ENCODE data around the gene LANCL2. TPM values are rescaled to one million over a fixed set of nuclear protein-coding genes. Genes with fewer than 3 reads are reported as not detected.

LANCL2 gene
- total RNA-seq, 1 experiment from 2014 or later, result 18.5 TPM

DNA sequence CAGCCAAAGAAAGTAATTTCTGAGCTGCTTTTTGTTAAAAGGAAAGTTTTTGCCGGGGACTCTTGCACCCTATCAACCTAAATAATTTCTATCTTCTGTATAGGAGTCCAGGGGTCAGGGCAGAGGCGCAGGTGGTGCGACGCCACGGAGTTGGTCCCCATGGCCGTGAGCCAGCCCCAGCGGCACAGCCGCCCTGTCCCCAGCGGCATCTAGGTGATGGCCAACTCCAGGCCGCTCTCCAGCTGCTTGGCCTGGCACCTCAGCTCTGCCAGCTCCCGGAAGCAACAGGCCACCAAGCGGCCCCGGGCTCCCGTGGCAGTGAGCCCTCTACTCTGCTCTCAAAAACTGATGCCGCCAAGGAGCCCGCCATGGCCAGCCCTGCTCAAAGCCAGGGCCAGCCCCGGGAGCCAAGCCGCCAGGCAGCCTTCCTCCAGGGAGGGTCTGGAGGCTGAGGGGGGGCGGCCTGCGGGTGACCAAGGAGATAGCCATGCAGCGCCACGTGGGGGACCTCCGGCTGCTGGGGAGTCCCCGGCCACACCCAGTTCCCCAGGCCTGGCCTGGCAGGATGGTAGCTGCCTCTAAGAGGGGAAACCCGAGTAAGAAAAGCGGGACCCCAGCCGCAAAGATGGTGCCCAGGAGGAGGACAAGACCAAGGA is 22.8 kb upstream of the LANCL2 start:
- Mint-ChIP-seq H3K27me3 (ENCODE audit: insufficient read depth, unreplicated experiment) (no peaks in the 10 kb centered on the region), H3K27ac (ENCODE audit: unreplicated experiment) (no peak overlapping the region), H3K9me3 (ENCODE audit: unreplicated experiment) (no peaks in the 10 kb centered on the region), H3K36me3 (ENCODE audit: insufficient read depth, unreplicated experiment) (no peaks in the 10 kb centered on the region), H3K4me1 (ENCODE audit: low read depth, unreplicated experiment) (peaks cover 2% of the 10 kb centered on the region), H3K4me3 (ENCODE audit: unreplicated experiment) (no peak overlapping the region)
- DNase-seq, result no peak
- H3K4me3 ChIP-seq (ENCODE audit: low read depth, low read length), result no peak overlapping the region
- no TSS peak for BruUV-seq (replicated peaks)
- POLR2A ChIA-PET, result no interaction called here
- peaks cover 11% of the 10 kb centered on the region; the same call in 1 of the 2 replicates for H3K9me3 ChIP-seq
- H3K27me3 ChIP-seq (replicated peaks; ENCODE audit: control insufficient read depth, insufficient read depth, low read length), result no peaks in the 10 kb centered on the region
- TF ChIP-seq, protein P1, sequence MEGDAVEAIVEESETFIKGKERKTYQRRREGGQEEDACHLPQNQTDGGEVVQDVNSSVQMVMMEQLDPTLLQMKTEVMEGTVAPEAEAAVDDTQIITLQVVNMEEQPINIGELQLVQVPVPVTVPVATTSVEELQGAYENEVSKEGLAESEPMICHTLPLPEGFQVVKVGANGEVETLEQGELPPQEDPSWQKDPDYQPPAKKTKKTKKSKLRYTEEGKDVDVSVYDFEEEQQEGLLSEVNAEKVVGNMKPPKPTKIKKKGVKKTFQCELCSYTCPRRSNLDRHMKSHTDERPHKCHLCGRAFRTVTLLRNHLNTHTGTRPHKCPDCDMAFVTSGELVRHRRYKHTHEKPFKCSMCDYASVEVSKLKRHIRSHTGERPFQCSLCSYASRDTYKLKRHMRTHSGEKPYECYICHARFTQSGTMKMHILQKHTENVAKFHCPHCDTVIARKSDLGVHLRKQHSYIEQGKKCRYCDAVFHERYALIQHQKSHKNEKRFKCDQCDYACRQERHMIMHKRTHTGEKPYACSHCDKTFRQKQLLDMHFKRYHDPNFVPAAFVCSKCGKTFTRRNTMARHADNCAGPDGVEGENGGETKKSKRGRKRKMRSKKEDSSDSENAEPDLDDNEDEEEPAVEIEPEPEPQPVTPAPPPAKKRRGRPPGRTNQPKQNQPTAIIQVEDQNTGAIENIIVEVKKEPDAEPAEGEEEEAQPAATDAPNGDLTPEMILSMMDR (IDR thresholded peaks at IDR 0.05; ENCODE audit: insufficient read depth in 1 of 2, low read depth in 1 of 2, low read length in 1 of 2, severe bottlenecking in 1 of 2, unreplicated experiment in 1 of 2), result no peak
- intact Hi-C loops (cut with micrococcal nuclease; ENCODE audit: unreplicated experiment), result no loop called here
- H3K4me1 ChIP-seq, result peaks cover 4% of the 10 kb centered on the region
- H3K36me3 ChIP-seq (ENCODE audit: control insufficient read depth, insufficient read depth, low read length), result no peaks in the 10 kb centered on the region
- CTCF ChIA-PET, result no interaction called here

DNA sequence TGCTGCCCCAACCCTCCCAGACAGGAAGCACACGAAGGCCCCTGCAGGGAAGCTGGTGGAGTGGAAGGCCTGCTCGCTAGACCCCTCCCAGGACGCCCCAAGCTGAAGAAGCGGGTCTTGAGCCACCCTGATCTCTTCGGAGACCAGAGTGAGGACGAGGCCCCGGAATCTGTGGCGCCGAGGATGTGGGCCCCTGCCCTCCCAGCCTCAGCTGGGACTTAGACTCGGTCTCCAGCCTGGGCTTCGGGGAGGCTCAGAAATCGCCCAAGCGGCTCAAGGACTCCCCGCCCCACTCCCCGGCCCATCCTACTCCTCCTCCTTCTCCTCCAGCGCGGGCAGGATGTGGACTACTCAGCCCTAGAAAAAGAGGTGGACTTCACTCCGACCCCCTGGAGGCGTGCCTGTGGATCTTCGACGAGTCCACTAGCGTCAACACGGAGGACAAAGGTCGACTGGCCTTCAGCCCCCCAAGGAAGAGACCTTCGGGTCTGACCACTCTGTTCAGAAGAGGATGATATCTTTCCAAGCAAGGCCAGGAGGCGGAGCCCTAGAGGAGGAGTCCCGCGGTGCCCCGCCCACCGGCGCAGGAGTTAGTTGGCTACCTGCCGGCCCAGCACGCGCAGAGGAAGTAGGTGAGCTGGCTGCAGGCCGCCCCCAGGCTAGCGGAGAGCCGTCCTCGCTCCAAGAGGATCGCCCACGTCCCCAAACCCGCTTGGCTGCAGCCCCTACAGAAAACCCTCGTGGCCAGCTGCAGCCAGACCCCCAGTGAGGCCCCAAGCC is 21.9 kb upstream of the LANCL2 start:
- H3K27ac Mint-ChIP-seq (ENCODE audit: unreplicated experiment), result no peak overlapping the region
- POLR2A ChIA-PET, result no interaction called here
- no peaks in the 10 kb centered on the region for H3K9me3 Mint-ChIP-seq (ENCODE audit: unreplicated experiment)
- Histone ChIP-seq H3K36me3 (ENCODE audit: control insufficient read depth, insufficient read depth, low read length) (no peaks in the 10 kb centered on the region), H3K4me1 (no peaks in the 10 kb centered on the region; the same call in 1 of the 2 replicates), H3K4me3 (ENCODE audit: low read depth, low read length) (no peak overlapping the region), H3K27me3 (replicated peaks; ENCODE audit: control insufficient read depth, insufficient read depth, low read length) (no peaks in the 10 kb centered on the region), H3K9me3 (peaks cover 11% of the 10 kb centered on the region; the same call in 1 of the 2 replicates)
- no peaks in the 10 kb centered on the region for H3K27me3 Mint-ChIP-seq (ENCODE audit: insufficient read depth, unreplicated experiment)
- no peak overlapping the region for H3K4me3 Mint-ChIP-seq (ENCODE audit: unreplicated experiment)
- no TSS peak for BruUV-seq (replicated peaks)
- TF ChIP-seq, protein P1 (IDR thresholded peaks at IDR 0.05; ENCODE audit: insufficient read depth in 1 of 2, low read depth in 1 of 2, low read length in 1 of 2, severe bottlenecking in 1 of 2, unreplicated experiment in 1 of 2), result no peak
- intact Hi-C loops (cut with micrococcal nuclease; ENCODE audit: unreplicated experiment), result no loop called here
- CTCF ChIA-PET, result no interaction called here
- H3K4me1 Mint-ChIP-seq (ENCODE audit: low read depth, unreplicated experiment), result no peaks in the 10 kb centered on the region
- no peak for DNase-seq
- H3K36me3 Mint-ChIP-seq (ENCODE audit: insufficient read depth, unreplicated experiment), result no peaks in the 10 kb centered on the region

DNA sequence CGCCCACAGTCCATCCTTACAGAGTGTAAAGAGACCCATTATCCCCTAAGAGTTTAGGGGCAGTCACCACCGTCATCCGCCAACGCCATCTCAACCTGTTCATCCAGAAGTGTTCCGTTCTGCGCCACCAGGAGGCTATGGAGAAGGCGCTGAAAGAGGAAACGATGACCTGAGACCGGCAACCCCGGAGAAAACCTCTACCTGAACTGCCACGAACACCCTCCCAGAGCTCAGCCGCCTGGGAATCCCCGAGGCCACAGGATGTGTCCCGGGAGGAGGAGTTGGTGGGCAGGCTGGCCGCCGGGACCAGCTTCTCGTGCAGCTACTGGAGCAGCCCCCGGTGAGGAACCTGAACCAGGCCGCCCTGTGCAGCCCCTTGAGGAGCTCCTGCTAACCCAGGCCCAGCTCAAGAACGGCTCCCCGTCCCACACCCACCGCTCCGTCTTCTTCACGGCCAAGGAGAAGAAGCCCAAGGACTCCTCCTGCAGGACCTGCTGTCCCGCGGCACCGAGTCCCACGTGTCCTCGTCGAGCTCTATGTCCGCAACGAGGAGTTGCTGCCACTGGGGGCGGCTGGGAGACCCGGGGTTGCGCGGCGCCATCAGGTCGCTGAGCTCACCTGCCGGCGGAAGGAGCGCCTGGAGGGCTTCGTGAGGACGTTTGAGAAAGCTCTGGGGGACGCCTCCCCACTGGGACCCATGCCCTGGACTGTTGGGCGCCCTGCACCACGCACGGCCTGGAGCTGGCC is 21.1 kb upstream of the LANCL2 start:
- no peaks in the 10 kb centered on the region for H3K9me3 Mint-ChIP-seq (ENCODE audit: unreplicated experiment)
- no peaks in the 10 kb centered on the region for H3K27me3 ChIP-seq (replicated peaks; ENCODE audit: control insufficient read depth, insufficient read depth, low read length)
- no peak for DNase-seq
- H3K4me3 Mint-ChIP-seq (ENCODE audit: unreplicated experiment), result no peak overlapping the region
- TF ChIP-seq, protein P1 (IDR thresholded peaks at IDR 0.05; ENCODE audit: insufficient read depth in 1 of 2, low read depth in 1 of 2, low read length in 1 of 2, severe bottlenecking in 1 of 2, unreplicated experiment in 1 of 2), result no peak
- no peak overlapping the region for H3K27ac Mint-ChIP-seq (ENCODE audit: unreplicated experiment)
- no peaks in the 10 kb centered on the region for H3K4me1 Mint-ChIP-seq (ENCODE audit: low read depth, unreplicated experiment)
- CTCF ChIA-PET, result no interaction called here
- no peaks in the 10 kb centered on the region for H3K36me3 Mint-ChIP-seq (ENCODE audit: insufficient read depth, unreplicated experiment)
- H3K9me3 ChIP-seq, result peaks cover 11% of the 10 kb centered on the region; the same call in 1 of the 2 replicates
- no TSS peak for BruUV-seq (replicated peaks)
- H3K4me3 ChIP-seq (ENCODE audit: low read depth, low read length), result no peak overlapping the region
- intact Hi-C loops (cut with micrococcal nuclease; ENCODE audit: unreplicated experiment), result no loop called here
- POLR2A ChIA-PET, result no interaction called here
- H3K27me3 Mint-ChIP-seq (ENCODE audit: insufficient read depth, unreplicated experiment), result no peaks in the 10 kb centered on the region
- no peaks in the 10 kb centered on the region for H3K36me3 ChIP-seq (ENCODE audit: control insufficient read depth, insufficient read depth, low read length)
- no peaks in the 10 kb centered on the region for H3K4me1 ChIP-seq
